ENCODE measurements around the gene FES.

DNA sequence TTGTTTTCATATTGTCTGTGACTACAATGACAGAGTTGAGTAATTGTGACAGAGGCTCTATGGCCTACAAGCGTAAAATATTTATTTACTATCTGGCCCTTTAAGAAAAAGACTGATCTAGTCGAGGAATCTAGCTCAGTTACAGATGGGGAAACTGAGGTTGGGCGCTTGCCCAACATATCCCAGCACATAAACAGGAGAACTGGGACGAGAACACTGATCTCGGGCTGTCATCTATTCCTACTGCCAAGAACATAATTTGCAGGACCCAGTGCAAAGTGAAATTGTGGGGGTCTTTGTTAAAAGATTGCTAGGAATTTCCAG, 1.9 kb downstream of the FES start:
- TF ChIP-seq TAF1 (IDR thresholded peaks at IDR 0.05; ENCODE audit: low read depth) (no peak), MAX (IDR thresholded peaks at IDR 0.05) (no peak), CEBPB (IDR thresholded peaks at IDR 0.05) (no peak), EGR1 (IDR thresholded peaks at IDR 0.05) (no peak), ZBTB7A (IDR thresholded peaks at IDR 0.05; ENCODE audit: low read depth) (no peak)

Measured in Ishikawa (cell line).